GM12873 (cell line): ENCODE data around the gene FAM25A.

ENCODE experiments used
- CTCF ChIP-seq: IDR thresholded peaks from 2 replicates; pipeline ENCODE4 v1.5.1; 2012; ENCODE audit warnings: low read depth, mild to moderate bottlenecking, moderate library complexity, low read length, control low read depth; ENCODE audit not compliant: insufficient read depth; ENCODE audit errors: missing control alignments

FAM25A gene

GRCh38 chr10:87038286-87038717 lies 18.2 kb downstream of the FAM25A start:
- TF ChIP-seq CTCF: no peak

- TF ChIP-seq CTCF: no peak
Observed at GRCh38 chr10:87038786-87039185, 18.7 kb downstream of the FAM25A start.

- TF ChIP-seq CTCF: no peak
Observed at GRCh38 chr10:87045434-87045938, 25.4 kb downstream of the FAM25A start.

GRCh38 chr10:87053111-87053510 lies 33.0 kb downstream of the FAM25A start:
- TF ChIP-seq CTCF: no peak

GRCh38 chr10:87053577-87054181 lies 33.6 kb downstream of the FAM25A start:
- no peak for TF ChIP-seq CTCF

- TF ChIP-seq CTCF: peak; percentile 28
Observed at GRCh38 chr10:87054373-87055295, 34.5 kb downstream of the FAM25A start.

GRCh38 chr10:87058171-87058570 lies 38.1 kb downstream of the FAM25A start:
- TF ChIP-seq CTCF: no peak
